Islet of Langerhans (tissue), 1 donor: ENCODE results near the gene NEB.
"Not testable (repeated sequence)": the region's sequence is repeated elsewhere in the genome, so short reads cannot be mapped to it uniquely, and the experiment has no call there.

Experiments used
- FAIRE-seq: peaks from one replicate; lab custom pipeline; 2011; peaks lifted over from hg19 to GRCh38; lab: Jason Lieb, UNC

The NEB gene

DNA sequence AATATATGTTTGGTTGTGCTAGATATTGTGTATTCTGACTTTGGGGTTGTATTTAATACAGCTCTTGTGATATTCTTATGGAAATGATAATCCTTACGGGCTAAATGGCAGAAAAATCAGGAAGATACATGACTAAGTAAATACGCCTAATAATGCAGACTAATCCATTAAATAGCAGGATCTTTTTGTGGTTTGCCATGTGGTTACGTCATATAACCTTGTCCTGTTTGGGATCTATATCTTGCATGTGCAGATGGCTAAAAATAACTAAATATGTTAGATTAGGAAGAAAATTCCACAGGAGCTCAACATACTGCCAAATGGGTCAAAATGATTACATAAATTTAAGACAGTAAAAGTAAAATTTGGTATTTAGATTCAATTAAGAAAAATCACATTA lies 83.0 kb downstream of the NEB start:
- FAIRE-seq: no peak

GRCh38 chr2:151650456-151650855 lies 83.8 kb downstream of the NEB start:
- FAIRE-seq: no peak

DNA sequence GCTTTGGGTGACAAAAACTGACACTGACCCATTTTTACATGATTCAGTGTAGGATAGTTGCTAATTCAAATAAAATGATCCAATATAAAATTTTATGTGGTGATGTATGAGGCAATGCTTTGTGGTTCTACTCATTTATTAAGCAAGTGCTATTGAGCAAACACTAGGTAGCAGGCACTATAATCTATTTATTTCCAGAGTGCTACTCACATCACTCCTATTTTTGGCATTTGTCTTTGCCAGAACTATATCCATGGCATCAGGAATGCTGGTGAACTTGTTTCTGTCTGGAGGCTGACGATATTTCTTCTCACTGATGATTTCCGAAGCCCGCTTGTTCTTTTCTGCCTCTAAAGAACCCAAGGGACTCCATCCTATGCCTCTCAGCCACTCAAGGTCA lies 84.3 kb downstream of the NEB start:
- no peak for FAIRE-seq

DNA sequence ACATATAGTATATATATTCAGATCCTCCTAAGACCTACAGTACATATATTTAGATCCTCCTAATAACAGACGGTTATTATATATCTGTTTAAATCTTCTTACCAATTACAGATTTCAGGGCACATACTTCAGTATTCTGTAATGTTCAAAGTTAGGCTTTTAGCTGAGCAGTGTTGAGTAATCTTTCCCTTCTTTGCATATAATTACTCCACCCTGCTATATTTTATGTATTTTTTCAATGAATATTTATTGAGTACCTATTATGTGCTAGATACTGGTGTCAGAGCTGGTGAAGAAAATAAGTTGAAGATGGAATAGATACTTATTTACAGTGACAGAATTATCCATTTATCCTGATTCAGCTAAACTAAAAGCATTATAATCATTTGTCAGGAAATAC lies 84.9 kb downstream of the NEB start:
- no peak for FAIRE-seq

- FAIRE-seq: not testable (repeated sequence)
These were observed 87.8 kb downstream of the NEB start for GRCh38 chr2:151646512-151646911.

DNA sequence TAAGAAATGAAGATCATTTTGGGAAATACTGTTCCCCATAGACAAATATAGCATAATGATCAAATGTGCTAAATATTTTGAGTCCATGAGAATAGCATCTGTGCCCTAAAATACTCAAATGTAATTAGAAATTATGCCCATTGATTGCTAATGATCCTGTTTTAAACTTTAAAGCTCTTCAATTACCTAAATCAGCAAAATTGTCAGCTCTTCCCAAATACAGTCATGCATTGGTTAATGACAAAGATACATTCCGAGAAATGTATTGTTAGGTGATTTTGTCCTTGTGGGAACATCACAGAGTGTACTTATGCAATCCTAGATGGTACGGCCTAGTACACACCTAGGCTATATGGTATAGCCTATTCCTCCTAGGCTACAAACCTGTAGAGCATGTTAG lies 89.7 kb downstream of the NEB start:
- FAIRE-seq: no peak

- FAIRE-seq: not testable (repeated sequence)
These were observed 92.4 kb downstream of the NEB start for GRCh38 chr2:151641895-151642294.

- FAIRE-seq: no peak
These were observed 94.2 kb downstream of the NEB start for GRCh38 chr2:151640087-151640486.

- FAIRE-seq: no peak
These were observed 95.3 kb downstream of the NEB start for GRCh38 chr2:151638990-151639389.

- no peak for FAIRE-seq
These were observed 95.9 kb downstream of the NEB start for GRCh38 chr2:151638191-151638933.

DNA sequence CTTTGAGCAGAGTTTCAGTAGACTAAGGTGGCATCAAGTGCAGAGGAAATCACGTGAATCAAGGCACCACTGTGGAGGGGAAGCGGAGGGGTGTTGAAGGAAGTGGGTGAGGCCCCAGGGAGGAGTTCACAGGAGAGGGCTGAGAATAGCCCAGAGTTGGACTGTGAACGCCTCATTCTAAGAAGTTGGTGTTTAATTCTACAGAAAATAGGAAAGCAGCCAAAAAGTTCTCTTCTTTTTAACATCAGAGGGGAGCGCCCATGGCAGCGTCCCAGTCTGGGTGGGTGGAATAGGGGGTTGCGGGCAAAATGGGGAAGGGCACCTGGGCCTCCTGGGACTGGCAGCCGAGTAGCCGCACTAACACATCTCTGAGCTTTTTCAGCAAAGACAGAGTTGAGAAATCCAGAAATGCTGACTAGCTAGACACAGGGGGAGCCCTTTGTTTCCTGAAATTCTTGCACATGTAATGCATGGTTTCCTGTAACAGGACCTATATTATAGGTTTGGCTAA lies 97.0 kb downstream of the NEB start:
- FAIRE-seq: no peak

DNA sequence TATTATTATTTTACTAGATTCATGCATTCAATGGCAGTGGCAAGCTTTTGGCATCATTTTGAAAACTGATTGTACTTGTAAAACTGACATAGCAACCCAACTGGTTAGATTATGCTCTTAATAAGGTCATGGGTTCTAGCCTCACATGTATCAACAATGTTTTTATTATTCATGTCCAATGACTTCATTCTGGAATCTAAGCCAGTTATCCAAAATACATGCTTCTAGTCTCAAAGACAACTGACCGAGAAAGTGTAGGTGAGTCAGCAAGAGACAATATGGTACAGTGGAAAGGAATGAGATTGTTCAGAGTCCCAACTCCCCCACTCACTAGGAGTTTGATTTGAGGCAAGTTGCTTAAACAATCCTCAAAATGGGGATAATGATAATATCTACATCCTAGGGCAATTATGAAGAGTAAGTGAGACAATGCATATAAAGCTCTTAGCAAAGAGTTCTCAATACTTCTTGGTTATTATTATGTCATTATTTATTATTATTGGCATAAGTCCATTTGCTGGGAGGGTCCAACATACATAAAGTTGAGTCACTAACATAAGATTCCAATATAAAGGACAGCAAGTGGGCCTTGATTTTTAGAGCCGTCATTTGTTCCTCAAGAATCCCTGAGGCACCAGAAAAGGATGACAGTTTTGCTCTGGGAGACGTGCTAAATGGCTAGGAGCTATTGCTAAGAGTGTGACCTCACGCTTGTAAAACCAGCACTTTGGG lies 99.4 kb downstream of the NEB start:
- no peak for FAIRE-seq

DNA sequence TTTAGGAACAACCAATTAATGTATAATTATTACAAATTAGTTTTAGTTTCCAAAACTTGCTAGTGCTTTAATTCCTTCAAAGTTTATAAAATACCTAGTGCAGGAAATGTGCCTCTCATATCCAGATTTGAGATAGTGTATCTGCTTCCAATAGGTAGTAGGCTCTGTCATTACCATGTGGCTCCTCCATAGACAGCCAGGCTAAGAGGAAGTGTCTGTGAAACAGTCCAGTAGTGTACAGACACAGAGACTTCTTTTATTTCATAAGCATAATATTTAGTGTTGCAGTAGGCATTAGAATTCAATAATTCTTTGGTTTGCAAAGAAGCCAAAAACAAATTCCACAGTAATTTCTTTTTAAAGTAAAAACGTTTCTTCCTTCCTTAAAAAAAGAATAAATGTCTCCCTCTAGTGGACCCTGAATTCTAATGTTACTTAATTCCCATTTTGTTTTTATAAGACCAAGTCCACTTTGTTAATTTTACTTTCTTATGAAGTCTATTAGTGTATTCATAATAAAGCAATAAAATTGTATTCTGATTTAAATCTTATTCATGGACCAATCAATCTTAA lies 101.2 kb downstream of the NEB start:
- peak; percentile 90 for FAIRE-seq

DNA sequence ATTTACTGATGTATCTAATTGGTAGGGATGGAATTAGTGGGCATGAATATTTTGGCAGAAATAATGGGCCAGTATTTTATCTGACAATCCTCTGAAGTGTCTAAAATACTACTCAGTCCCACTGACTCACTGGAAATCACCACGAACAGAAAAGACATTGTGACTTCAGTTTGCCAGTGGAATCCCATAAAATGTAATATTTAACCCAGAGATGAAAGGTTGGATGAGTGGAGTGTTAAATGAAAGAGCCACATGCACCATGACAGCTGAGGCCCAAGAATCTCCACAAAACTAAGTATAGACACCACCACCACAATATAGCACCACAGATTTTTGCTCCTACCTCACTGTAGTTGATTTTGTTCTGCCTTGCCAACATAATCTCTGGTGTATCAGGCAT lies 103.9 kb downstream of the NEB start:
- FAIRE-seq: no peak

- no peak for FAIRE-seq
These were observed 106.9 kb downstream of the NEB start for GRCh38 chr2:151627353-151627752.

- FAIRE-seq: no peak
These were observed 110.0 kb downstream of the NEB start for GRCh38 chr2:151624271-151624670.

GRCh38 chr2:151623631-151624030 lies 110.6 kb downstream of the NEB start:
- FAIRE-seq: no peak

- no peak for FAIRE-seq
These were observed 113.5 kb downstream of the NEB start for GRCh38 chr2:151620761-151621160.

- no peak for FAIRE-seq
These were observed 114.8 kb downstream of the NEB start for GRCh38 chr2:151619337-151619989.

GRCh38 chr2:151616760-151617339 lies 117.4 kb downstream of the NEB start:
- FAIRE-seq: peak; percentile 9

- FAIRE-seq: no peak
These were observed 119.5 kb downstream of the NEB start for GRCh38 chr2:151614606-151615306.

- no peak for FAIRE-seq
These were observed 120.1 kb downstream of the NEB start for GRCh38 chr2:151614159-151614558.
